GM19397 (cell line): ENCODE data around the gene DLGAP1.
"Not testable (repeated sequence)": the region's sequence is repeated elsewhere in the genome, so short reads cannot be mapped to it uniquely, and the experiment has no call there.

Source experiments
- ATAC-seq: cut with Tn5 transposase; IDR thresholded peaks from one replicate; pipeline ENCODE4 v1.9.1; 2021; ENCODE audit warnings: mild to moderate bottlenecking, moderate library complexity; ENCODE audit not compliant: unreplicated experiment

Gene DLGAP1

GRCh38 chr18:3494245-3494526, 960.9 kb downstream of the DLGAP1 start:
- ATAC-seq = no peak

DNA sequence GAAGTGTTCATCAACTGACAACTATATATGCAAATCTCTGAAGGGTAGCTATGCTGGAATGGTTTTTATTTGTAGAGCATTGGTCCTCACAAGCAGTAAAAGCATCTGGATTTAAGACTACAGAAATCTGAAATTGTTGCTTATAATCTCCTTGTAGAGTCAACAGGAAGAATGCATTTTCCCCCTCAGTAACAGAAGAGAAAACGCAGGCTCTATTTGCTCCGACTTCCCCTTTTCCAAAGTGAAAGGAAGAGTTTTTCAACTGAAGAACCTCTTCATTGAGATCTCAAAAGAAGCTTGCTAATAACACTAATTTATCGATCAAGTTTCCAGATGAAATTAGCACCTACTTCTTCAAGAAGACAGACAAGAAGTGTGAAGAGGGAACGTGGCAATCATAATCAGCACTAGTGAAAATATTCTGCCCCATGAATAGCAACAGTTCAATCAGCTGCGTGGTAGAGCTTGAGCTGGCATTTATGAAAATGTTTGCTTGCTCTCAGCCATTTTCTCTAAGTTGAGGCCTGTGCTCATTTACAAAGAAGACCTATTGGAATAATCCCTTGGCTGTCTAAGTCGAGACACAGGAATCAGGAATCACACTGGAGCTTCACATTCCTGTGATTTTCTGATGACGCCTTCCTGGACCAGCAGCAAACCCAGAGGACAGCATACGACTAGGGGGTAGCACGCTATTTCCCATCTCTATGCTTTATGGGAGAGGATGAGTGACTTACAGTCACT, 961.4 kb downstream of the DLGAP1 start:
- no peak for ATAC-seq

GRCh38 chr18:3492721-3493120, 962.4 kb downstream of the DLGAP1 start:
- ATAC-seq = no peak

DNA sequence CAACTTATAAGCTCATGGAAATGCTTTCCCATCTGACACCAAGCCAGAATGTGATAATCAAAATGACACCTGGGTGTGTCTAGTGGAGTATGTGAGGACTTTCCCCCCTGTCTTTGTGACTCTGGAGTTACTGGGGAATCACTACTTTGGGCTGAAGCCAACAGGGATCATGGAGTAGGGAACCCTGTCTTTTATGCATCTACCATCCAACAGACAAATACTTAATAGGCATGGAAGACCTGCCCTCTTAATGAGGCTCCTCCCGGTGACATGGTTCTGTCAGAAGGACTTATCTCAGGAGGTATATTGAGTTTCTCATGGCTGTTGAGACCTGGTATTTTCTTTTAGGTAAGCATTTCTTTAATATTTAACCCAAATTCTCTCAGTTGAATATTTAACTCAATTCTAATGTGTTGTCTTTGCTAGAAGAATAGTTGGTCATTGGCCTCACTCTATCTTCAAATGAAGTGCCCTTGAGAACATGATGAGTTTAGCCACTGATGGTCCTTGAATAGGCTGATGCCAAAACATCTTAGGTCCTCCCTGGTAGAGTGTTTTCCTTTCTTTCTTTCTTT, 963.0 kb downstream of the DLGAP1 start:
- no peak for ATAC-seq

GRCh38 chr18:3489462-3489861, 965.6 kb downstream of the DLGAP1 start:
- no peak for ATAC-seq

DNA sequence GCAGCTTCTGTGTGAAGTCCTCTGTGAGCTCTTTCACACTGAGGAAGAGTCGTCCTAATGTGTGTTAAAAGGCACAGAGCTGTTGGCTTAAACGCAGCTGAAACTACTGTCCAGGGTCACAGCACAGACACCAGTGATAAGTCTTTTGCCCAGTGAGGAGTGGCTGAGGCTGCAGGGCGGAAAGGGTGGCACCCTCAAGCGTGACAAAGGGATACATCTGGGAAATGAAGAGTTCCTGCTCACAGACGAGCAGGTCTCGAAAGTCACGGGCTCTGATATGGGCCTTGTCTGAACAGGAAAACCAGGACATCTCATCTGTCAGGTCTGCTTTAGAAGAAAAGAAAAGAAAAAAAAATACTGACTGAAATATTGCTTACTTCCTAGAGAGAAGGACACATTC, 968.6 kb downstream of the DLGAP1 start:
- ATAC-seq = no peak

DNA sequence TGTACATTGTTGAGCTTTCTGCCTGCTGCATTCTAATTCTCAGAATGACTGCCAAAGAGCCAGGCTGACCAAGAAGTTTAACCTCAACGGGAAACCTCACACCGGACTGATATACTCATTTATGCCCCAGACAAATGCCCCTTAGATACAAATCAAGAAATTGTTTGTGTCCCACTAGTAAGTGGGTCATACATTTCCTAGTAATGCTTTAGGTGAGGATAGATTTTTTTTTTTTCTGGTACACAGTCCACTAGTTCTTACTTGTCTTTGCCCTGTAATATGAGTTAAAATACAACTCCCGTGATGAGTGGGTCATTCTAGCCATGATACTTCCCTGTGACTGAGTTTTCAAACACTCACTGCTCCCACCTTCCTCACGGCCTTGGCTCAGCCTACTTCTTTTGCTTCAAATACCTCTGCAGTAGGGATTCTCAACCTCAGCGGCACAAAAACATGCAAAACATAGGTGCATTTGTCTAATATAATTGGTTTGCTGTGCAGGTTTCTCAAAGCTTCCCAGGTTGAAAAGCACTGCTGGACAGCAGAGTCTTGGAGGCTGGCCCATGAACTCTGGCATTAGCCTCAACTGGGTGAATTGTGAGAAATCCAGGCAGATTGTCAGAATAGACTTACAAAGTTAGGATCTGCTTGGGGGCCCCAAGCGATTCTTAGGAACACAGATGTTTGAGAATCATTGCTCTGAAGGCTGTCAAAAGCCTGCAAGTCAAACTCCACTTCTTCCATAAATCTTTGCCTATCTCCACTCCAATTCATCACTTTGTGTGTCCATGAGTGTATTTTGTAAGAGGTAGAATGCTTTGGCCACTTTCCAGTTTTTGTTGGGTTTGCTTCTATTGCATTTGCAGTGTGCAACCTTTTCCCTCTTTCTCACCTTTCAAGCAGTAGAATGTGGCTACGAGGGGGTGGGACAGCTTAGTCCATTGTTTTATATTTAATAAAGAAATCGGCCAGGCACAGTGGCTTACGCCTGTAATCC, 969.7 kb downstream of the DLGAP1 start:
- ATAC-seq = no peak

GRCh38 chr18:3482258-3482657, 972.8 kb downstream of the DLGAP1 start:
- no peak for ATAC-seq

- no peak for ATAC-seq
Measured at GRCh38 chr18:3481696-3482210, 973.4 kb downstream of the DLGAP1 start.

DNA sequence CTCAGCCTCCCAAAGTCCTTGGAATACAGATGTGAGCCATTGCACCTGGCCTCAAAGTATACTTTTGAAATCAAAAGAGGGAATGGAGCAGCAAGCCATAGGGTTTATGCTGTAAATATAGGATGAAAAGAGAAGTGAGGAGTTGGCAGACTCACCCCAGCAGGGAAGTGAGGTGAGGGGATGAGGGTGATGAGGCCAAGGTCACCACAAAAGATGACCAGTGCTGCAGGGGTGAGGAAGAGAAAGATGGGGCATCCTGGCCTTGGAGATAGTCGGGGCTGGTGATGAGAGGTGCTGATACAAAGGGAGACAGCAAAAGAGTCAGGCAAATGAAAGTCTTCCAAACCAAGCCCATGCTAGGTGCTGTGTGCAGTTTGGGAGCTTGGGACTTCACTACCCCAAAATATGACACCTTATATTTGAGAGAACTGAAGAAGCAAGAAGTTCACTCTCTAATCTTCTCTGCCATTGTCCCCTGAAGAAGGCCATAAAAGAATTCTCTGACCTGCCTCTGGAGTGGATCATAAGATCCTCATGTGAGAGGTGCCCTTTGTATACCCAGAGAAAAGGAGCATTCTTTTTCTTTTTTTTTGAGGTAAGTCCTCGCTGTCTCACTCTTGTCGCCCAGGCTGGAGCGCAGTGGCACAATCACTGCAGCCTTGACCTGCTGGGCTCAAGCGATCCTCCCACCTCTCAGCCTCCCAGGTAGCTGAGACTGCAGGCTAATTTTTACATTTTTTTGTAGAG, 974.1 kb downstream of the DLGAP1 start:
- ATAC-seq = no peak

DNA sequence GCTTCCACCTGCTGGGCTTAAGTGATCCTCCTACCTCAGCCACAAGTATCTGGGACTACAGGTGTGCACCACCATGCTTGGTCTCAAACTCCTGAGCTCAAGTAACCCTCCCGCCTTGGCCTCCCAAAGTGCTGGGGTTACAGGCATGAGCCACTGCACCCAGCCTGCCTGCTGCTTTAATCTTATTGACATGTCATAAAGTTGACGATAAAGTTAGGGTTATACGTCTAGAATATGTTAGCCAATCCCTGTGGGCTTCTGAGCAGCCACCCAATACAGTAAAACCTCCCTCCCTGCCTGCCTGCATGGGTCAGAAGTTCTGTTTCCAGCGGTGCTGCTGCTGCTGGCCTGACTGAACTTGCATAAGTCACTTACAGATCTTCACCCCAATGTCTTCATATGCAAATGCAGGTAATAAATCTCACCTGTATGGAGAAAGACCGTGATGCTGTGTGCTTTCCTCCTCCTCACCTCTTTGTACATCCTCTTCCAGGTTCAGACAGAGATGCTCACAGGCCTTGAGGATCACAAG, 975.1 kb downstream of the DLGAP1 start:
- no peak for ATAC-seq

GRCh38 chr18:3478262-3478978, 976.7 kb downstream of the DLGAP1 start:
- ATAC-seq = no peak

GRCh38 chr18:3472681-3473544, 982.2 kb downstream of the DLGAP1 start:
- peak; percentile 80 for ATAC-seq

DNA sequence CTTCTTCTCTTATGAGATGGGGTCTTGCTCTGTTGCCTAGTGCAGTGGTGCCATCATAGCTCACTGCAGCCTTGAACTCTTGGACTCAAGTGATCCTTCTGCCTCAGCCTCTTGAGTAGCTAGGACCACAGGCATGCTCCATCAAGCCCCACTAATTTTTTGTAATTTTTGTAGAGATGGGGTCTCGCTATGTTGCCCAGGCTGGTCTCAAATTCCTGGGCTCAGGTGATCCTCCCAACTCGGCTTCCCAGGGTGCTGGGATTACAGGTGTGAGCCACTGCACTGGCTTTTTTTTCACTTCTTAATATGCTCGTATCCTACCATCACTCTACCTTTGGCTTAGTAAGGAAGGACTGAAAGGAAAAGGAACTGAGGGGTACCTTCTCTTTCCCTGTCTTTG, 983.0 kb downstream of the DLGAP1 start:
- ATAC-seq = not testable (repeated sequence)

GRCh38 chr18:3471141-3471648, 983.9 kb downstream of the DLGAP1 start:
- ATAC-seq = no peak

DNA sequence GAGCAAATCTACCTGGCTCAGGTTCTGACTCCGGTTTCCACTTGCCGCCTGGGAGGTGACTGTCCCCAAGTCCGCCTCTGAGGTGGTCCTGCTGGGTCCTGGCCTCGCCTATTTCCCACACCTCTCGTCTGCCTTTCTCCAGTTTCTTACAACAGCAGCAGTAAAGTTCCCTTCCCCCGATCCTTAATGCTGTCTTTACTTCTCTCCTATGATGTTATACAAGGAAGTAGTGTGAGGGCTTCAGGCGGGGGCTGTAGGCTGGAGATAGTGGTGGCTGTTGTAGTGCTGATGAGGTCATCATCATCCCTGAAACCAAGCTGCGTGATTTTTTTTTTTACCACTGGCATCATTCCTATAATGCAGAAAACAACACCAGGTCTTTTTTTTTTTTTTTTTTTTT, 986.3 kb downstream of the DLGAP1 start:
- ATAC-seq = no peak

GRCh38 chr18:3468066-3468705, 986.9 kb downstream of the DLGAP1 start:
- ATAC-seq = no peak

DNA sequence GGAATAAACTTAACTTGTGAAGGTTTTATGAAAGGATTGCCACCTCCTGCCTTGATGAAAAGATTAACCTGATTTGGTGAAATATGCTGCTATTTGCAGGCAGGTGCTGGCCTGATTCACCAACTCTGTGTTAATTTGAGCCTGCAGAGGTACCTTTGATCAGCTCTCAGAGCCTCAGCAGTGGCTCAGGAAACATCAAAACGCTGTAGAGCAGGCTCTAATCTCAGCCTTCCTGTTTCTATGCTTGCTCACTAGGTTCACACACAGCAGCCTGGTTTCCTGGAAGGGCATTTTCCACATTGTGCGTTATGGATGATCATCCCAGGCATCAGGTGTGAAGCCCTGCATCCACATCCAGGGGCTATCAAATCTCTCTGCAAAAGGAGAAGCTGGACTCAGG, 988.2 kb downstream of the DLGAP1 start:
- no peak for ATAC-seq
